HCT116 (cell line): ENCODE measurements around the gene C5AR1.

Experiments
- ATF3 ChIP-seq: IDR thresholded peaks from 2 replicates; pipeline ENCODE4 v1.6.1; 2012
- EZH2phosphoT487 ChIP-seq: fragments of 200-600 bp; IDR thresholded peaks from 2 replicates; pipeline ENCODE4 v1.6.1; 2018; ENCODE audit warnings: antibody characterized with exemption, borderline replicate concordance
- FOSL1 ChIP-seq: IDR thresholded peaks from 2 replicates; pipeline ENCODE4 v1.6.1; 2012; ENCODE audit warnings: low read depth
- POLR2A ChIP-seq: IDR thresholded peaks from 2 replicates; pipeline ENCODE4 v1.7.0; 2011; ENCODE audit warnings: borderline replicate concordance; ENCODE audit not compliant: insufficient read depth, insufficient read length; ENCODE audit errors: extremely low read depth
- POLR2AphosphoS5 ChIP-seq: IDR thresholded peaks from 2 replicates; pipeline ENCODE4 v1.6.1; 2011; ENCODE audit warnings: mild to moderate bottlenecking, low read depth, low read length, moderate library complexity

GRCh38 chr19:47271949-47272348, 37.7 kb upstream of the C5AR1 start:
- TF ChIP-seq ATF3 (no peak), FOSL1 (no peak), POLR2A (no peak), POLR2AphosphoS5 (no peak), EZH2phosphoT487 (no peak)
